ENCODE results near the gene TDO2. TPM values are rescaled to one million over a fixed set of nuclear protein-coding genes. Genes with fewer than 3 reads are reported as not detected.

Gene TDO2
- polyA plus RNA-seq, 1 donor from 2014 or later = 0.73 TPM

DNA sequence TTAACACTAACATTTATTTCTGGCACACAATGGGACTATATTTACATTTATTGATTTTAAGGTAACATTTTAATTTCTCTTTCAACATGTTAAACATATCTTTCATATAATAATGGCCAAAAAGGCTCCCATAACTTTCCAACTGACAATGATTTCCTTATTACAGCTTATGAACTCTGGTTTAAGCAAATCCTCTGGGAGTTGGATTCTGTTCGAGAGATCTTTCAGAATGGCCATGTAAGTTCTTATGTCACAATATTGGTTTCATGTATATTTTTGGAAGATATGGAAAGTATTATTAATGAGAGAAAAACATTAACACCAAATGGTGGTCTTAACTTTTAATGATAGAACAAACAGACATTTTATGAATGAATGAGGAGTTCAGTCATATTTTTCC lies 4.1 kb downstream of the TDO2 start:
- no peaks in the 10 kb centered on the region for H3K36me3 ChIP-seq (ENCODE audit: insufficient read depth, low read length)
- H3F3A ChIP-seq (ENCODE audit: insufficient read depth, low read length, poor library complexity, severe bottlenecking) = no peaks in the 10 kb centered on the region
- no peak overlapping the region for H3K4me2 ChIP-seq (ENCODE audit: low read length)
- no peaks in the 10 kb centered on the region for H3K79me2 ChIP-seq (replicated peaks; ENCODE audit: insufficient read depth, low read length)
- no peaks in the 10 kb centered on the region for H3K9me2 ChIP-seq (ENCODE audit: insufficient read depth, low read length)
- TF ChIP-seq EP300 (conservative IDR thresholded peaks at IDR 0.05; ENCODE audit: poor library complexity, severe bottlenecking) (no peak), POLR2AphosphoS5 (IDR thresholded peaks at IDR 0.05) (no peak), RAD21 (conservative IDR thresholded peaks at IDR 0.05) (no peak), SMC3 (conservative IDR thresholded peaks at IDR 0.05; ENCODE audit: poor library complexity) (no peak), TAF1 (IDR thresholded peaks at IDR 0.05; ENCODE audit: low read depth) (no peak), EZH2 (IDR thresholded peaks at IDR 0.05; ENCODE audit: borderline replicate concordance, insufficient read depth, low read length, poor library complexity, severe bottlenecking) (no peak), MXI1 (conservative IDR thresholded peaks at IDR 0.05; ENCODE audit: poor library complexity, severe bottlenecking) (no peak)
- TF ChIP-seq, protein P1, sequence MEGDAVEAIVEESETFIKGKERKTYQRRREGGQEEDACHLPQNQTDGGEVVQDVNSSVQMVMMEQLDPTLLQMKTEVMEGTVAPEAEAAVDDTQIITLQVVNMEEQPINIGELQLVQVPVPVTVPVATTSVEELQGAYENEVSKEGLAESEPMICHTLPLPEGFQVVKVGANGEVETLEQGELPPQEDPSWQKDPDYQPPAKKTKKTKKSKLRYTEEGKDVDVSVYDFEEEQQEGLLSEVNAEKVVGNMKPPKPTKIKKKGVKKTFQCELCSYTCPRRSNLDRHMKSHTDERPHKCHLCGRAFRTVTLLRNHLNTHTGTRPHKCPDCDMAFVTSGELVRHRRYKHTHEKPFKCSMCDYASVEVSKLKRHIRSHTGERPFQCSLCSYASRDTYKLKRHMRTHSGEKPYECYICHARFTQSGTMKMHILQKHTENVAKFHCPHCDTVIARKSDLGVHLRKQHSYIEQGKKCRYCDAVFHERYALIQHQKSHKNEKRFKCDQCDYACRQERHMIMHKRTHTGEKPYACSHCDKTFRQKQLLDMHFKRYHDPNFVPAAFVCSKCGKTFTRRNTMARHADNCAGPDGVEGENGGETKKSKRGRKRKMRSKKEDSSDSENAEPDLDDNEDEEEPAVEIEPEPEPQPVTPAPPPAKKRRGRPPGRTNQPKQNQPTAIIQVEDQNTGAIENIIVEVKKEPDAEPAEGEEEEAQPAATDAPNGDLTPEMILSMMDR (IDR thresholded peaks at IDR 0.05; ENCODE audit: poor library complexity, severe bottlenecking) = no peak
- TF ChIP-seq, protein P2, sequence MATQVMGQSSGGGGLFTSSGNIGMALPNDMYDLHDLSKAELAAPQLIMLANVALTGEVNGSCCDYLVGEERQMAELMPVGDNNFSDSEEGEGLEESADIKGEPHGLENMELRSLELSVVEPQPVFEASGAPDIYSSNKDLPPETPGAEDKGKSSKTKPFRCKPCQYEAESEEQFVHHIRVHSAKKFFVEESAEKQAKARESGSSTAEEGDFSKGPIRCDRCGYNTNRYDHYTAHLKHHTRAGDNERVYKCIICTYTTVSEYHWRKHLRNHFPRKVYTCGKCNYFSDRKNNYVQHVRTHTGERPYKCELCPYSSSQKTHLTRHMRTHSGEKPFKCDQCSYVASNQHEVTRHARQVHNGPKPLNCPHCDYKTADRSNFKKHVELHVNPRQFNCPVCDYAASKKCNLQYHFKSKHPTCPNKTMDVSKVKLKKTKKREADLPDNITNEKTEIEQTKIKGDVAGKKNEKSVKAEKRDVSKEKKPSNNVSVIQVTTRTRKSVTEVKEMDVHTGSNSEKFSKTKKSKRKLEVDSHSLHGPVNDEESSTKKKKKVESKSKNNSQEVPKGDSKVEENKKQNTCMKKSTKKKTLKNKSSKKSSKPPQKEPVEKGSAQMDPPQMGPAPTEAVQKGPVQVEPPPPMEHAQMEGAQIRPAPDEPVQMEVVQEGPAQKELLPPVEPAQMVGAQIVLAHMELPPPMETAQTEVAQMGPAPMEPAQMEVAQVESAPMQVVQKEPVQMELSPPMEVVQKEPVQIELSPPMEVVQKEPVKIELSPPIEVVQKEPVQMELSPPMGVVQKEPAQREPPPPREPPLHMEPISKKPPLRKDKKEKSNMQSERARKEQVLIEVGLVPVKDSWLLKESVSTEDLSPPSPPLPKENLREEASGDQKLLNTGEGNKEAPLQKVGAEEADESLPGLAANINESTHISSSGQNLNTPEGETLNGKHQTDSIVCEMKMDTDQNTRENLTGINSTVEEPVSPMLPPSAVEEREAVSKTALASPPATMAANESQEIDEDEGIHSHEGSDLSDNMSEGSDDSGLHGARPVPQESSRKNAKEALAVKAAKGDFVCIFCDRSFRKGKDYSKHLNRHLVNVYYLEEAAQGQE (IDR thresholded peaks at IDR 0.05; ENCODE audit: borderline replicate concordance) = no peak
- H2AFZ ChIP-seq (ENCODE audit: low read depth, low read length) = no peak overlapping the region
- H3K27me3 ChIP-seq (ENCODE audit: insufficient read depth, low read depth, low read length) = no peaks in the 10 kb centered on the region
- no peaks in the 10 kb centered on the region for H3K9me3 ChIP-seq (ENCODE audit: low read length)
- H4K20me1 ChIP-seq (ENCODE audit: insufficient read depth) = no peaks in the 10 kb centered on the region
- no peak overlapping the region for H3K27ac ChIP-seq (ENCODE audit: low read length)
- no peak overlapping the region for H3K4me3 ChIP-seq (ENCODE audit: low read length)
- H3K9ac ChIP-seq (ENCODE audit: low read length) = no peak overlapping the region

DNA sequence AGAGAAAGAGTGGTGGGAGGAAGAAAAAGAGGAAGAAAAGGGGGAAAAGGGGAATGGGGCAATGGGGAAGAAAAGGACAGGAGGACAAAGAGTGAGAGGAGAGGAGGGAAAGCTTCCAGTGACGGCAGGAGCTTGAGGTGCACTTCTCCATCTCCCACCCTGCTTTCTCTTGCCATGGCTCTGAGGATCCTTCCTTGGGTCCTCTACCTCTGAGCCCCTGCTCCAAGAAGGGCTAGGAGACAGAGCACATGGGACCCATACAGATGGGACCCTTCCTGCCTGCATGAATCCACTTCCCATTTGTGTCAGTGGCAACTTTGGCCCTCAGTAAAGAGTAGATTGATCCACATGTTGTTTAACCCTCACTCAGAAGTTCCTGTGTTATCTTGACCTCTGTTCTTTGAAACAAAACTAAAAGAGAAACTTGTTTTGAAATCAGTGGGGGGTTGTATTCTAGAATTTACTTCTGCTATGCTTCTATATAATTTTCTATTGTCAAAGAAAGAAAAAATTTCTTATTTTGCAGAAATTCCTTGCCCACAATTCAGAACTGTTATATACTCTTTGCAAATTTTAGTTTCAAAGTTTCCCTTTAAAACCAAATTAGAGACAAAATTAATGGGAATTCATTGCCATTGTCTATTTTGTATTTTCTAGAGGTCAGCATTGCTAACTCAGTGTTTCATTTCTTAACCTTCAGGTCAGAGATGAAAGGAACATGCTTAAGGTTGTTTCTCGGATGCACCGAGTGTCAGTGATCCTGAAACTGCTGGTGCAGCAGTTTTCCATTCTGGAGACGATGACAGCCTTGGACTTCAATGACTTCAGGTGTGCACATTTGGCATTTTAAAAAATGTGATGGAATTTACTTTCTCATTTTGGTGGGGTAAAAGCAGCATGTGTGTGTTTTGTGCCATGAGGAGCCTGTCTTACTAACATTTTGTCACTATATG lies 5.0 kb downstream of the TDO2 start:
- no peaks in the 10 kb centered on the region for H4K20me1 ChIP-seq (ENCODE audit: insufficient read depth)
- no peaks in the 10 kb centered on the region for H3F3A ChIP-seq (ENCODE audit: insufficient read depth, low read length, poor library complexity, severe bottlenecking)
- no peaks in the 10 kb centered on the region for H3K9me3 ChIP-seq (ENCODE audit: low read length)
- no peak overlapping the region for H3K27ac ChIP-seq (ENCODE audit: low read length)
- no peak overlapping the region for H2AFZ ChIP-seq (ENCODE audit: low read depth, low read length)
- no peak overlapping the region for H3K9ac ChIP-seq (ENCODE audit: low read length)
- no peak for TF ChIP-seq POLR2AphosphoS5 (IDR thresholded peaks at IDR 0.05)
- TF ChIP-seq EZH2 (IDR thresholded peaks at IDR 0.05; ENCODE audit: borderline replicate concordance, insufficient read depth, low read length, poor library complexity, severe bottlenecking) = no peak
- TF ChIP-seq, protein P1 (IDR thresholded peaks at IDR 0.05; ENCODE audit: poor library complexity, severe bottlenecking) = no peak
- TF ChIP-seq, protein P2 (IDR thresholded peaks at IDR 0.05; ENCODE audit: borderline replicate concordance) = no peak
- TF ChIP-seq TAF1 (IDR thresholded peaks at IDR 0.05; ENCODE audit: low read depth) = no peak
- no peak for TF ChIP-seq RAD21 (conservative IDR thresholded peaks at IDR 0.05)
- TF ChIP-seq MXI1 (conservative IDR thresholded peaks at IDR 0.05; ENCODE audit: poor library complexity, severe bottlenecking) = no peak
- no peak for TF ChIP-seq EP300 (conservative IDR thresholded peaks at IDR 0.05; ENCODE audit: poor library complexity, severe bottlenecking)
- TF ChIP-seq SMC3 (conservative IDR thresholded peaks at IDR 0.05; ENCODE audit: poor library complexity) = no peak
- no peaks in the 10 kb centered on the region for H3K27me3 ChIP-seq (ENCODE audit: insufficient read depth, low read depth, low read length)
- no peak overlapping the region for H3K4me2 ChIP-seq (ENCODE audit: low read length)
- no peaks in the 10 kb centered on the region for H3K36me3 ChIP-seq (ENCODE audit: insufficient read depth, low read length)
- no peaks in the 10 kb centered on the region for H3K79me2 ChIP-seq (replicated peaks; ENCODE audit: insufficient read depth, low read length)
- H3K4me3 ChIP-seq (ENCODE audit: low read length) = no peak overlapping the region
- H3K9me2 ChIP-seq (ENCODE audit: insufficient read depth, low read length) = no peaks in the 10 kb centered on the region

All from neural cell (in vitro differentiated cells).